ENCODE results near the gene LDLRAD4. TPM values are rescaled to one million over a fixed set of nuclear protein-coding genes. Genes with fewer than 3 reads are reported as not detected.

LDLRAD4 gene

Small RNA genes lying within 50 kb of the gene (small RNA-seq; reads per million reads assigned to genes)
- gene MIR4526 (ENCODE audit: insufficient read depth) (not detected), gene MIR5190 (ENCODE audit: insufficient read depth) (not detected)
